Psoas muscle (tissue), 8 donors: ENCODE data around the gene PITPNM3. TPM values are rescaled to one million over a fixed set of nuclear protein-coding genes. Genes with fewer than 3 reads are reported as not detected.

ENCODE experiments used
- ATAC-seq, 4 donors: fragments of 200-7000 bp; cut with Tn5 transposase; one replicate each; pipeline ENCODE4 v1.9.1; 2020; ENCODE audit warnings: moderate library complexity in 3 of 4, mild to moderate bottlenecking in 2 of 4
- DNase-seq, 2 donors: peaks; one replicate each; pipeline ENCODE4 v3.0.0-alpha.2; 2020
- H3K27ac ChIP-seq: fragments of 200-600 bp; one replicate; pipeline ENCODE4 v1.8.0; 2022
- H3K27me3 ChIP-seq, 3 donors: fragments of 200-600 bp in 1 of 3; one replicate each; pipeline versions ENCODE4 v1.6.1 to v1.8.0; 2013 to 2022; ENCODE audit warnings: low read length in 2 of 3, mild to moderate bottlenecking in 2 of 3, moderate library complexity in 1 of 3; ENCODE audit not compliant: insufficient read depth in 3 of 3
- H3K36me3 ChIP-seq, 2 donors: fragments of 200-600 bp in 1 of 2; one replicate each; pipeline versions ENCODE4 v1.6.1 to v1.8.0; 2013 to 2022; ENCODE audit warnings: low read depth in 1 of 2, mild to moderate bottlenecking in 1 of 2, moderate library complexity in 1 of 2; ENCODE audit not compliant: insufficient read depth in 1 of 2
- H3K4me1 ChIP-seq: fragments of 200-600 bp; one replicate; pipeline ENCODE4 v1.8.0; 2022
- H3K4me3 ChIP-seq: fragments of 200-600 bp; one replicate; pipeline ENCODE4 v1.8.0; 2022; ENCODE audit warnings: mild to moderate bottlenecking
- H3K9me3 ChIP-seq: fragments of 200-600 bp; one replicate; pipeline ENCODE4 v1.8.0; 2022
- WGBS, 3 donors: extraction: QIAGEN DNeasy Blood & Tissue Kit; methylation state at CpG; one replicate each; pipeline versions ENCODE4 v1.1.6 to v1.1.7; 2013; 5-methylcytosine and 5-hydroxymethylcytosine counted together
- intact Hi-C, 2 donors: fragments of 100-400 bp; cut with DNase I; formaldehyde crosslinking; loops; one replicate each; pipeline versions ENCODE4 v1.11.0 to v1.14.2; 2022
- polyA plus RNA-seq, 3 donors: library from polyadenylated mRNA; stranded (reverse); fragments of 200-250 nt; gene quantifications; one replicate each; pipeline ENCODE4 v1.2.3, GENCODE V29; 2013
- total RNA-seq, 4 donors: library from RNA; stranded (reverse); fragmentation: NEBNext Ultra II Directional in 2 of 4; extraction: Animal tissue kit (Norgen Biotek cat#: 25700) in 2 of 4; gene quantifications; one replicate each; pipeline versions ENCODE4 v1.2.1 to v1.2.4, GENCODE V29; 2021 to 2023
- TF ChIP-seq, protein P1 (sequence below): fragments of 200-600 bp; IDR thresholded peaks from one replicate; pipeline ENCODE4 v1.8.0; 2022; ENCODE audit warnings: antibody characterized with exemption
- donor health status: healthy with polysubstance abuse.
- donor health status: DM: no; HTN: no; CAD: no; lungs with moderate emphysema.
- donor health status: Bipolar disorder and iron deficiency.
- donor health status: healthy.
- donor health status: DM: yes; HTN: yes; CAD: no.
- donor health status: DM: no; HTN: no; CAD: no.
- donor health status: DM: no; HTN: no; CAD: no.
- donor health status: DM: yes; HTN: yes; CAD: no.

Gene PITPNM3
- total and polyA plus RNA-seq, 7 donors = 0.08 to 0.65 (median 0.32) TPM

GRCh38 chr17:6547336-6547735, 9.0 kb downstream of the PITPNM3 start:
- Histone ChIP-seq H3K9me3 (no peaks in the 10 kb centered on the region), H3K4me3 (no peak overlapping the region), H3K27me3 (peaks cover 0 to 3% (median 0%) of the 10 kb centered on the region in 3 donors), H3K36me3 (no peaks in the 10 kb centered on the region), H3K4me1 (no peaks in the 10 kb centered on the region), H3K27ac (no peak overlapping the region)
- DNase-seq = peak in 1 of 2 donors; percentile 6
- TF ChIP-seq, protein P1, sequence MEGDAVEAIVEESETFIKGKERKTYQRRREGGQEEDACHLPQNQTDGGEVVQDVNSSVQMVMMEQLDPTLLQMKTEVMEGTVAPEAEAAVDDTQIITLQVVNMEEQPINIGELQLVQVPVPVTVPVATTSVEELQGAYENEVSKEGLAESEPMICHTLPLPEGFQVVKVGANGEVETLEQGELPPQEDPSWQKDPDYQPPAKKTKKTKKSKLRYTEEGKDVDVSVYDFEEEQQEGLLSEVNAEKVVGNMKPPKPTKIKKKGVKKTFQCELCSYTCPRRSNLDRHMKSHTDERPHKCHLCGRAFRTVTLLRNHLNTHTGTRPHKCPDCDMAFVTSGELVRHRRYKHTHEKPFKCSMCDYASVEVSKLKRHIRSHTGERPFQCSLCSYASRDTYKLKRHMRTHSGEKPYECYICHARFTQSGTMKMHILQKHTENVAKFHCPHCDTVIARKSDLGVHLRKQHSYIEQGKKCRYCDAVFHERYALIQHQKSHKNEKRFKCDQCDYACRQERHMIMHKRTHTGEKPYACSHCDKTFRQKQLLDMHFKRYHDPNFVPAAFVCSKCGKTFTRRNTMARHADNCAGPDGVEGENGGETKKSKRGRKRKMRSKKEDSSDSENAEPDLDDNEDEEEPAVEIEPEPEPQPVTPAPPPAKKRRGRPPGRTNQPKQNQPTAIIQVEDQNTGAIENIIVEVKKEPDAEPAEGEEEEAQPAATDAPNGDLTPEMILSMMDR = no peak
- intact Hi-C loops = no loop called here
- WGBS, 3 donors = 62 to 93% (median 64%) methylated on average over 6 of the region's 6 CpGs
- no peak for ATAC-seq

GRCh38 chr17:6546069-6546718, 10.2 kb downstream of the PITPNM3 start:
- H3K4me1 ChIP-seq = no peaks in the 10 kb centered on the region
- no peak overlapping the region for H3K27ac ChIP-seq
- H3K9me3 ChIP-seq = no peaks in the 10 kb centered on the region
- peaks cover 0 to 3% (median 0%) of the 10 kb centered on the region in 3 donors for H3K27me3 ChIP-seq
- DNase-seq (peak in 1 of 2 donors; percentile 31), ATAC-seq (peak in 1 of 4 donors; percentile 42)
- no peaks in the 10 kb centered on the region for H3K36me3 ChIP-seq
- TF ChIP-seq, protein P1 = no peak
- 68 to 80% (median 71%) methylated on average over 10 of the region's 10 CpGs for WGBS, 3 donors
- H3K4me3 ChIP-seq = no peak overlapping the region
- intact Hi-C loops = no loop called here

- intact Hi-C loops = no loop called here
- no peak for ATAC-seq
These were observed 11.1 kb downstream of the PITPNM3 start for GRCh38 chr17:6545291-6545690.

DNA sequence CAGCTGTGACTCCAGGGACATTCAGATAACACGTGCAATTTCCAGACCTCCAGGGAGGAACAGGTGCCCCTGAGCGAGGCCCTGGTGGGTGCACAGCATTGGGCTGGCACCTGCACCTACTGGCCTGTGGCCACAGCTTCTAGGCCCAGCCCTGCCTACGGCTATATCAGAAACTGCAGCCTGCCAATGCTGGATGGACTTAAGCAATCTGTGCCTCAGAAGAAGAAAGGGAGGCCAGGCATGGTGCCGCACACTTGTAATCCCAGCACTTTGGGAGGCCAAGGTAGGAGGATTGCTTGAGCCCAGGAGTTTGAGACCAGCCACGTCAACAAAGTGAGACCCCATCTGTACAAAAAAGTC, 12.4 kb downstream of the PITPNM3 start:
- peaks cover 0 to 5% (median 0%) of the 10 kb centered on the region in 3 donors for H3K27me3 ChIP-seq
- no peaks in the 10 kb centered on the region for H3K36me3 ChIP-seq
- TF ChIP-seq, protein P1 = no peak
- intact Hi-C loops = no loop called here
- DNase-seq (no peak), ATAC-seq (no peak)
- no peak overlapping the region for H3K4me3 ChIP-seq
- WGBS, 3 donors = 56 to 62% (median 62%) methylated on average over 5 of the region's 5 CpGs
- H3K9me3 ChIP-seq = no peaks in the 10 kb centered on the region
- H3K27ac ChIP-seq = no peak overlapping the region
- no peaks in the 10 kb centered on the region for H3K4me1 ChIP-seq

More at GRCh38 chr17:6545291-6545690, 11.1 kb downstream of the PITPNM3 start:
- no peaks in the 10 kb centered on the region for H3K4me1 ChIP-seq
- no peaks in the 10 kb centered on the region for H3K9me3 ChIP-seq
- no peak overlapping the region for H3K4me3 ChIP-seq
- peak in 1 of 2 donors; percentile 32 for DNase-seq
- H3K36me3 ChIP-seq = no peaks in the 10 kb centered on the region
- 75 to 79% (median 77%) methylated on average over 8 of the region's 8 CpGs for WGBS, 3 donors
- H3K27ac ChIP-seq = no peak overlapping the region
- peaks cover 0 to 3% (median 0%) of the 10 kb centered on the region in 3 donors for H3K27me3 ChIP-seq
- TF ChIP-seq, protein P1 = no peak
